Natural killer cell (primary cell): ENCODE data around the gene SLC35F3. TPM values are rescaled to one million over a fixed set of nuclear protein-coding genes. Genes with fewer than 3 reads are reported as not detected.

Experiments
- ATAC-seq, 3 donors: fragments of 150-1000 bp in 2 of 3; fragments of 200-7000 bp in 1 of 3; cut with Tn5 transposase; 1 replicate in 1 of 3; 2 replicates in 2 of 3; pipeline ENCODE4 v1.10.0; 2021; ENCODE audit warnings: mild to moderate bottlenecking in 2 of 3, moderate library complexity in 2 of 3
- DNase-seq, 2 donors: peaks; one replicate each; pipeline versions ENCODE4 v3.0.0 to v3.0.0-alpha.2; 2013 to 2021; ENCODE audit warnings: mixed read lengths in 1 of 2
- H3K27ac ChIP-seq: one replicate; pipeline ENCODE4 v1.5.1; 2013; ENCODE audit warnings: mild to moderate bottlenecking, low read length
- H3K27me3 ChIP-seq: one replicate; pipeline ENCODE4 v1.6.1; 2013; ENCODE audit warnings: low read length; ENCODE audit not compliant: control insufficient read depth, insufficient read depth
- H3K36me3 ChIP-seq: one replicate; pipeline ENCODE4 v1.6.1; 2013; ENCODE audit warnings: low read length; ENCODE audit not compliant: control insufficient read depth, insufficient read depth
- H3K4me1 ChIP-seq: one replicate; pipeline ENCODE4 v1.6.1; 2013; ENCODE audit warnings: low read length; ENCODE audit not compliant: control insufficient read depth, insufficient read depth
- H3K4me3 ChIP-seq: one replicate; pipeline ENCODE4 v1.5.1; 2013; ENCODE audit warnings: low read length
- H3K9me3 ChIP-seq: one replicate; pipeline ENCODE4 v1.6.1; 2013; ENCODE audit warnings: low read length; ENCODE audit not compliant: control insufficient read depth, insufficient read depth
- H3K27ac Mint-ChIP-seq, 2 donors: one replicate each; pipeline ENCODE4 v1.8.0; 2022; ENCODE audit warnings: mild to moderate bottlenecking in 2 of 2, mixed read lengths in 2 of 2, moderate library complexity in 1 of 2
- H3K27me3 Mint-ChIP-seq, 2 donors: one replicate each; pipeline ENCODE4 v1.8.0; 2022; ENCODE audit warnings: low read depth in 2 of 2, mixed read lengths in 2 of 2
- H3K36me3 Mint-ChIP-seq: one replicate; pipeline ENCODE4 v1.8.0; 2022; ENCODE audit warnings: mixed read lengths
- H3K4me1 Mint-ChIP-seq, 2 donors: one replicate each; pipeline ENCODE4 v1.8.0; 2022; ENCODE audit warnings: mixed read lengths in 2 of 2
- H3K4me3 Mint-ChIP-seq: one replicate; pipeline ENCODE4 v1.8.0; 2022; ENCODE audit warnings: mild to moderate bottlenecking, moderate library complexity, mixed read lengths
- H3K9me3 Mint-ChIP-seq, 2 donors: one replicate each; pipeline ENCODE4 v1.8.0; 2022; ENCODE audit warnings: mixed read lengths in 2 of 2
- WGBS: methylation state at CpG from one replicate; pipeline ENCODE4 v1.1.7; 2013; ENCODE audit warnings: missing lambda C conversion rate; ENCODE audit not compliant: insufficient coverage; 5-methylcytosine and 5-hydroxymethylcytosine counted together
- intact Hi-C: fragments of 100-400 bp; cut with micrococcal nuclease; formaldehyde crosslinking; loops from one replicate; pipeline ENCODE4 v1.14.2; 2022
- total RNA-seq, 4 donors: library from RNA; stranded (reverse); fragments of 120-200 nt in 1 of 4; gene quantifications; one replicate each; pipeline versions ENCODE4 v1.2.3 to v1.2.4, GENCODE V29; 2013 to 2022
- TF ChIP-seq, protein P1 (sequence below): fragments of 200-600 bp; IDR thresholded peaks from one replicate; pipeline ENCODE4 v1.8.0; 2022; ENCODE audit warnings: antibody characterized with exemption

The SLC35F3 gene
- total RNA-seq, 3 donors from 2014 or later (not counting 1 experiment from before 2014, with no cell fraction given), result not detected

DNA sequence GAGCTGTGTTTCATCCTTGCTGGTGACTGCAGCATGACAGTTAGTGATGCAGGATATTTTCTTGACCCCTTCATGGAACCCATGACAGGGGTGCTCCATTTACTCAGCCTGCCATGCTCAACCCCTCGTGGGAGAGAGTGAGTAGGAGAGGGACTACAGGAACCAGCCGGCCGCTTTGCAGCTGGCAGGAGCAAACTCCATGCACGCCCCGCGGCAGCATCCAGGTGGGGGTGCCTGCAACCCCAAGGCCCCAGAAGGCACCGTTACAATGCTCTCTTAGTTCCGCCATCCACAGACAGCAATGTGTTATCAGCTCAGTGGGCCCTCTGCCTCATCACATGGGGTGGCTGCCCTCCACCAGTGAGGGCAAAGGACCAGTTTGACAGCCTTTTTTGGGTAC is 135.1 kb downstream of the SLC35F3 start:
- Mint-ChIP-seq H3K9me3 (no peaks in the 10 kb centered on the region), H3K36me3 (no peaks in the 10 kb centered on the region), H3K4me1 (no peaks in the 10 kb centered on the region), H3K27ac (no peak overlapping the region), H3K4me3 (no peak overlapping the region), H3K27me3 (peaks cover 0 to 12% of the 10 kb centered on the region in 2 donors)
- Histone ChIP-seq H3K4me3 (no peak overlapping the region), H3K36me3 (no peaks in the 10 kb centered on the region), H3K27me3 (no peaks in the 10 kb centered on the region), H3K27ac (no peak overlapping the region), H3K9me3 (no peaks in the 10 kb centered on the region), H3K4me1 (no peaks in the 10 kb centered on the region)
- intact Hi-C loops, result no loop called here
- DNase-seq (no peak), ATAC-seq (no peak)
- TF ChIP-seq, protein P1, sequence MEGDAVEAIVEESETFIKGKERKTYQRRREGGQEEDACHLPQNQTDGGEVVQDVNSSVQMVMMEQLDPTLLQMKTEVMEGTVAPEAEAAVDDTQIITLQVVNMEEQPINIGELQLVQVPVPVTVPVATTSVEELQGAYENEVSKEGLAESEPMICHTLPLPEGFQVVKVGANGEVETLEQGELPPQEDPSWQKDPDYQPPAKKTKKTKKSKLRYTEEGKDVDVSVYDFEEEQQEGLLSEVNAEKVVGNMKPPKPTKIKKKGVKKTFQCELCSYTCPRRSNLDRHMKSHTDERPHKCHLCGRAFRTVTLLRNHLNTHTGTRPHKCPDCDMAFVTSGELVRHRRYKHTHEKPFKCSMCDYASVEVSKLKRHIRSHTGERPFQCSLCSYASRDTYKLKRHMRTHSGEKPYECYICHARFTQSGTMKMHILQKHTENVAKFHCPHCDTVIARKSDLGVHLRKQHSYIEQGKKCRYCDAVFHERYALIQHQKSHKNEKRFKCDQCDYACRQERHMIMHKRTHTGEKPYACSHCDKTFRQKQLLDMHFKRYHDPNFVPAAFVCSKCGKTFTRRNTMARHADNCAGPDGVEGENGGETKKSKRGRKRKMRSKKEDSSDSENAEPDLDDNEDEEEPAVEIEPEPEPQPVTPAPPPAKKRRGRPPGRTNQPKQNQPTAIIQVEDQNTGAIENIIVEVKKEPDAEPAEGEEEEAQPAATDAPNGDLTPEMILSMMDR, result no peak
- 87% methylated on average over 8 of the region's 8 CpGs for WGBS

DNA sequence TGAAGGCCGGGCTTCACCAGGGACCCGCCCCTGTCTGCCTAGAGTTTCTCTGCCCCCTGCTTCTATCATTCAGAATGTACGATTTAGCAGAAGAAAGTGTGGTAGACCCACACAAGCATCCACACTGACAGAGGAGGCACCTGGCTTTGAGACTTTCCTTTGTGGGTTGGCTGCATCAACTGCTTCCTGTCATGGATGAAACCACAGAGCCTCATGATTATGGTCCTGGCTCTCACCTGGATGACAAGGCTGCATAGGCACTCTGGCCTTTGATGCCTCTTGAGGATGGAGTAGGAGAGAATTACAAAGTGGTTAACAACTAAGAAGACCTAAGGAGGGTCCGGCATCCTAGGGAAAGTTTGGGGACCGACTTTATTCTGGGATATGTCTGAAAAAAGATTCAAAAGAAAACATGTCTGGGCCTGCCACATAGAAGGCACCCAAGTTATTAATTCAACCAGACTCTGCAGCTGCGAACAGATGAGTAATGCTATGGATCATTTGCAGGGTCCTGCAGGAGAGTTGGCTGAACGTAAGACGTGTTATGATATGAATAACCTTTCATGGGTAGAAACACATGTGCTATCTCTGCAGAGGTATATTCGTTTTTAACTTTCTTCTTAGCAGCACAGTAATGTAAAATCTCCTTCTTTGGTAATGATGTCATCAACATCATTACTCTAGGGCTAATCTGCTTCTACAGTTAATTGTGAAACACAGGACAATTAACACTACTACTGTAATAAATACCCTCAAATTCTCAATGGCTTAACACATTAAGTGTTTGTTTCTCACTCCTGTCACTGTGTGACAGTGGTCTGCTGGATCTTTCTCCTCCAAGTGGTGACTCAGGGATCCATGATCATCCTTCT is 136.2 kb downstream of the SLC35F3 start:
- TF ChIP-seq, protein P1, result no peak
- H3K4me1 ChIP-seq, result no peaks in the 10 kb centered on the region
- no peak for DNase-seq
- Mint-ChIP-seq H3K4me3 (no peak overlapping the region), H3K27me3 (peaks cover 0 to 14% of the 10 kb centered on the region in 2 donors), H3K36me3 (no peaks in the 10 kb centered on the region), H3K9me3 (no peaks in the 10 kb centered on the region), H3K27ac (no peak overlapping the region), H3K4me1 (no peaks in the 10 kb centered on the region)
- H3K4me3 ChIP-seq, result no peak overlapping the region
- intact Hi-C loops, result no loop called here
- ATAC-seq, result no peak
- no peaks in the 10 kb centered on the region for H3K27me3 ChIP-seq
- 82% methylated on average over 9 of the region's 9 CpGs for WGBS
- no peak overlapping the region for H3K27ac ChIP-seq
- no peaks in the 10 kb centered on the region for H3K9me3 ChIP-seq
- H3K36me3 ChIP-seq, result no peaks in the 10 kb centered on the region

DNA sequence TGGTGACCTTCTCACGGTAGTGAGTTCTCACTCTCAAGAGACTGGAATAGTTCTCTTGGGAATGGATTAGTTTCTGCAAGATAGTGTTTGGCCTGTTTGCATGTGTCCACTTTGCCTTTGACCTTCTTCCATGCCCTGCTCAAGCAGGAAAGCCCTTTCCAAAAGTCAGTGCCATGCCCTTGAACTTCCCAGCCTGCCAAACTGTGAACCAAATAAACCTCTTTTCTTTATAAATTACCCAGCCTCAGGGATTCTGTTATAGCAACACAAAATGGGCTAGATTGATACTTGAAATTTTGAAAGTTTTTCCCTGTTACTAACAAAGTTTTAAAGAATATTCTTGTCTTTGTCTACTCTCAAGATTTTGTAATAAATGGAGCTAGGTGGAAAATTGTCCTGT is 139.6 kb downstream of the SLC35F3 start:
- H3K4me1 ChIP-seq, result no peaks in the 10 kb centered on the region
- H3K36me3 ChIP-seq, result no peaks in the 10 kb centered on the region
- ATAC-seq (no peak), DNase-seq (no peak)
- H3K27me3 ChIP-seq, result no peaks in the 10 kb centered on the region
- H3K4me3 ChIP-seq, result no peak overlapping the region
- intact Hi-C loops, result no loop called here
- Mint-ChIP-seq H3K4me3 (no peak overlapping the region), H3K27me3 (peaks cover 0 to 8% of the 10 kb centered on the region in 2 donors), H3K36me3 (no peaks in the 10 kb centered on the region), H3K27ac (no peak overlapping the region), H3K9me3 (no peaks in the 10 kb centered on the region), H3K4me1 (no peaks in the 10 kb centered on the region)
- TF ChIP-seq, protein P1, result no peak
- H3K9me3 ChIP-seq, result no peaks in the 10 kb centered on the region
- no peak overlapping the region for H3K27ac ChIP-seq
- 93% methylated on average over 1 of the region's 1 CpG for WGBS

DNA sequence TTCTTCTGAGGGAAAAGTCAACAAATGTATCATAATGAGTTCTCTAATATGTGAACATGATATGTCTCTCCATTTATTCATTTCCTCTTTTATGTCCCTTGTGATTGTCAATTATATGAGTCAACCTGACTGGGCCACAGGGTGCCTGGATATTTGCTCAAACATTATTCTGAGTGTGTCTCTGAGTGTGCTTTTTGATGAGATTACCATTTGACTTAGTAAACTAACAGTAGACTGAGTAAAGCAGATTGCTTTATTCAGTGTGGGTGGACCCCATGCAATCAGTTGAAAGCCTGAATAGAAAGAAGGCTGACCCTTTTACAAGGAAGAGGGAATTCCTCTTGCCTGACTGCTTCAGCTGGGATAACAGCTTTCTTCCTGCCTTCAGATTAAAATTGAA is 142.6 kb downstream of the SLC35F3 start:
- Histone ChIP-seq H3K27ac (no peak overlapping the region), H3K4me3 (no peak overlapping the region), H3K4me1 (no peaks in the 10 kb centered on the region), H3K9me3 (no peaks in the 10 kb centered on the region), H3K36me3 (no peaks in the 10 kb centered on the region), H3K27me3 (no peaks in the 10 kb centered on the region)
- TF ChIP-seq, protein P1, result no peak
- Mint-ChIP-seq H3K4me3 (no peak overlapping the region), H3K27ac (no peak overlapping the region), H3K9me3 (no peaks in the 10 kb centered on the region), H3K36me3 (no peaks in the 10 kb centered on the region), H3K27me3 (peaks cover 0 to 8% of the 10 kb centered on the region in 2 donors), H3K4me1 (no peaks in the 10 kb centered on the region)
- intact Hi-C loops, result no loop called here
- DNase-seq (no peak), ATAC-seq (no peak)
